IMR-90 (cell line): ENCODE data around the gene A3GALT2. TPM values are rescaled to one million over a fixed set of nuclear protein-coding genes. Genes with fewer than 3 reads are reported as not detected.

Experiments
- ATAC-seq: fragments of 200-7000 bp; cut with Tn5 transposase; 2 replicates; pipeline ENCODE4 v1.9.1; 2020; ENCODE audit warnings: low read depth, mild to moderate bottlenecking, moderate library complexity
- BruUV-seq: library from RNA; stranded (reverse); fragments of 400-500 nt; replicated peaks from 2 replicates; lab custom pipeline; 2021; lab: Mats Ljungman, UMichigan
- CTCF ChIA-PET: fragments of 300-600 bp; formaldehyde crosslinking; extraction: SDS; loops from one replicate; lab custom pipeline; 2021; ENCODE audit warnings: antibody characterized with exemption; lab: Yijun Ruan, JAX
- POLR2A ChIA-PET: fragments of 300-600 bp; sonication (Branson Sonifier 250); formaldehyde crosslinking; loops from one replicate; lab custom pipeline; 2022; ENCODE audit warnings: antibody characterized with exemption; ENCODE audit not compliant: unreplicated experiment; lab: Charles Lee
- DNase-seq: peaks from one replicate; pipeline ENCODE4 v3.0.0; 2013
- H2AFZ ChIP-seq: replicated peaks from 2 replicates; pipeline ENCODE3; 2013; ENCODE audit warnings: low read length, mild to moderate bottlenecking; ENCODE audit not compliant: poor library complexity
- H2AK5ac ChIP-seq: 2 replicates; pipeline ENCODE4 v1.6.1; 2013; ENCODE audit warnings: low read depth, low read length, inconsistent platforms
- H2AK9ac ChIP-seq: replicated peaks from 2 replicates; pipeline ENCODE3; 2013; ENCODE audit warnings: mild to moderate bottlenecking, low read depth, low read length, moderate library complexity; ENCODE audit not compliant: poor library complexity
- H2BK120ac ChIP-seq: 2 replicates; pipeline ENCODE4 v1.6.1; 2013; ENCODE audit warnings: low read depth, low read length, inconsistent platforms
- H2BK15ac ChIP-seq: 3 replicates; pipeline ENCODE4 v1.6.1; 2013; ENCODE audit warnings: low read depth, low read length, inconsistent platforms
- H2BK20ac ChIP-seq: 2 replicates; pipeline ENCODE4 v1.6.1; 2013; ENCODE audit warnings: low read depth, mild to moderate bottlenecking, inconsistent platforms, low read length, moderate library complexity
- H2BK5ac ChIP-seq: 2 replicates; pipeline ENCODE4 v1.6.1; 2013; ENCODE audit warnings: mild to moderate bottlenecking, low read depth, low read length, inconsistent platforms; ENCODE audit not compliant: poor library complexity, severe bottlenecking
- H3K14ac ChIP-seq: replicated peaks from 2 replicates; pipeline ENCODE4 v1.6.1; 2013; ENCODE audit warnings: low read depth, low read length, inconsistent platforms
- H3K18ac ChIP-seq: 2 replicates; pipeline ENCODE4 v1.6.1; 2013; ENCODE audit warnings: low read depth, low read length, control low read depth
- H3K23ac ChIP-seq: 2 replicates; pipeline ENCODE4 v1.6.1; 2013; ENCODE audit warnings: low read depth, low read length, inconsistent platforms
- H3K27ac ChIP-seq: 2 replicates; pipeline ENCODE4 v1.5.1; 2013; ENCODE audit warnings: mild to moderate bottlenecking, control low read depth, low read length; ENCODE audit not compliant: insufficient read depth
- H3K27me3 ChIP-seq: 2 replicates; pipeline ENCODE4 v1.6.1; 2013; ENCODE audit warnings: low read length; ENCODE audit not compliant: control insufficient read depth, insufficient read depth
- H3K36me3 ChIP-seq: 2 replicates; pipeline ENCODE4 v1.6.1; 2013; ENCODE audit warnings: low read length, mixed read lengths; ENCODE audit not compliant: control insufficient read depth, insufficient read depth
- H3K4ac ChIP-seq: 2 replicates; pipeline ENCODE4 v1.6.1; 2013; ENCODE audit warnings: low read depth, low read length, inconsistent platforms
- H3K4me1 ChIP-seq: 2 replicates; pipeline ENCODE4 v1.6.1; 2013; ENCODE audit warnings: low read length, mixed read lengths; ENCODE audit not compliant: control insufficient read depth, insufficient read depth
- H3K4me2 ChIP-seq: 2 replicates; pipeline ENCODE4 v1.6.1; 2013; ENCODE audit warnings: low read depth, mild to moderate bottlenecking, control low read depth, low read length, moderate library complexity
- H3K4me3 ChIP-seq: 2 replicates; pipeline ENCODE4 v1.5.1; 2013; ENCODE audit warnings: low read depth, mild to moderate bottlenecking, control low read depth, low read length, moderate library complexity; ENCODE audit not compliant: insufficient read depth
- H3K56ac ChIP-seq: 2 replicates; pipeline ENCODE4 v1.6.1; 2013; ENCODE audit warnings: low read length, inconsistent platforms; ENCODE audit not compliant: insufficient read depth; ENCODE audit errors: extremely low read depth
- H3K79me1 ChIP-seq, 2 experiments: 2 replicates each; pipeline ENCODE4 v1.6.1; 2013; ENCODE audit warnings: low read length in 2 of 2, inconsistent platforms in 1 of 2, low read depth in 1 of 2
- H3K9ac ChIP-seq: 2 replicates; pipeline ENCODE4 v1.6.1; 2013; ENCODE audit warnings: low read depth, low read length, control low read depth
- H3K9me1 ChIP-seq: 2 replicates; pipeline ENCODE4 v1.6.1; 2013; ENCODE audit warnings: low read length, inconsistent platforms; ENCODE audit not compliant: insufficient read depth
- H3K9me3 ChIP-seq: 2 replicates; pipeline ENCODE4 v1.6.1; 2013; ENCODE audit warnings: low read length; ENCODE audit not compliant: control insufficient read depth, insufficient read depth
- H4K20me1 ChIP-seq: 2 replicates; pipeline ENCODE4 v1.6.1; 2013; ENCODE audit warnings: low read length, inconsistent platforms; ENCODE audit not compliant: insufficient read depth
- H4K5ac ChIP-seq: 2 replicates; pipeline ENCODE4 v1.6.1; 2013; ENCODE audit warnings: mild to moderate bottlenecking, low read depth, low read length, control low read depth
- H4K8ac ChIP-seq, 2 experiments: 2 replicates each; pipeline ENCODE4 v1.6.1; 2013; ENCODE audit warnings: low read depth in 2 of 2, low read length in 2 of 2, control low read depth in 1 of 2, inconsistent platforms in 1 of 2
- H4K91ac ChIP-seq: 2 replicates; pipeline ENCODE4 v1.6.1; 2013; ENCODE audit warnings: low read depth, low read length, inconsistent platforms; ENCODE audit not compliant: insufficient read depth
- BHLHE40 ChIP-seq: fragments of 150-350 bp; IDR thresholded peaks from 2 replicates; pipeline ENCODE4 v1.6.1; 2016; ENCODE audit warnings: mild to moderate bottlenecking, low read depth, low read length
- CEBPB ChIP-seq: IDR thresholded peaks from 2 replicates; pipeline ENCODE4 v1.6.1; 2012; ENCODE audit warnings: low read depth, low read length, improper control_type of control experiment
- CHD1 ChIP-seq: IDR thresholded peaks from 2 replicates; pipeline ENCODE4 v1.6.1; 2012; ENCODE audit warnings: low read depth, low read length, improper control_type of control experiment
- CTCF ChIP-seq: conservative IDR thresholded peaks from 2 replicates; pipeline ENCODE4 v1.5.1; 2012; ENCODE audit warnings: mild to moderate bottlenecking, low read depth, low read length, improper control_type of control experiment
- ELK1 ChIP-seq: fragments of 150-350 bp; IDR thresholded peaks from 2 replicates; pipeline ENCODE4 v1.6.1; 2016; ENCODE audit warnings: low read depth, mild to moderate bottlenecking, low read length, moderate library complexity, borderline replicate concordance
- FOS ChIP-seq: fragments of 150-350 bp; IDR thresholded peaks from 2 replicates; pipeline ENCODE4 v1.6.1; 2016; ENCODE audit warnings: low read depth, low read length
- MAFK ChIP-seq: IDR thresholded peaks from 2 replicates; pipeline ENCODE4 v1.6.1; 2012; ENCODE audit warnings: low read depth, low read length, improper control_type of control experiment
- MAZ ChIP-seq: IDR thresholded peaks from 2 replicates; pipeline ENCODE4 v1.6.1; 2012; ENCODE audit warnings: low read depth, mild to moderate bottlenecking, low read length, improper control_type of control experiment, moderate library complexity, borderline replicate concordance
- NFE2L2 ChIP-seq: fragments of 150-350 bp; IDR thresholded peaks from 2 replicates; pipeline ENCODE4 v1.6.1; 2016; ENCODE audit warnings: low read depth, mild to moderate bottlenecking, low read length
- POLR2A ChIP-seq: IDR thresholded peaks from 2 replicates; pipeline ENCODE4 v1.6.1; 2012; ENCODE audit warnings: mild to moderate bottlenecking, low read depth, low read length
- RAD21 ChIP-seq: IDR thresholded peaks from 2 replicates; pipeline ENCODE4 v1.6.1; 2012; ENCODE audit warnings: low read length, improper control_type of control experiment
- RCOR1 ChIP-seq: IDR thresholded peaks from 2 replicates; pipeline ENCODE4 v1.6.1; 2012; ENCODE audit warnings: mild to moderate bottlenecking, low read length, improper control_type of control experiment; ENCODE audit not compliant: insufficient replicate concordance
- RFX5 ChIP-seq: IDR thresholded peaks from 2 replicates; pipeline ENCODE4 v1.8.0; 2012; ENCODE audit warnings: low read depth, mild to moderate bottlenecking, low read length, moderate library complexity
- SMC3 ChIP-seq: fragments of 150-350 bp; IDR thresholded peaks from 2 replicates; pipeline ENCODE4 v1.6.1; 2016; ENCODE audit warnings: low read depth, mild to moderate bottlenecking, antibody characterized with exemption, low read length, moderate library complexity
- WGBS, 2 experiments: methylation state at CpG; one replicate each; pipeline versions ENCODE4 v1.1.5 to v1.1.7; 2013; ENCODE audit warnings: missing lambda C conversion rate in 2 of 2; ENCODE audit not compliant: insufficient read length in 1 of 2; ENCODE audit errors: extremely low coverage in 2 of 2; 5-methylcytosine and 5-hydroxymethylcytosine counted together
- dilution Hi-C: fragments of 300-500 bp; cut with HindIII; formaldehyde crosslinking; loops from one replicate; pipeline ENCODE4 v1.14.3; 2018; ENCODE audit warnings: low sequenced_read_pairs; ENCODE audit not compliant: unreplicated experiment
- in situ Hi-C: fragments of 300-500 bp; cut with MboI; formaldehyde crosslinking; loops from 3 replicates; pipeline ENCODE4 v1.14.3; 2019; ENCODE audit warnings: low sequenced_read_pairs, inconsistent platforms, mixed read lengths
- intact Hi-C: fragments of 100-400 bp; cut with micrococcal nuclease; formaldehyde crosslinking; loops from 2 replicates; pipeline ENCODE4 v1.10.0; 2022
- polyA plus RNA-seq, 3 experiments: library from polyadenylated mRNA; depleted of rRNA; stranded (reverse); fragments of >200 nt; gene quantifications; 2 replicates each; pipeline ENCODE4 v1.2.3, GENCODE V29; 2012; ENCODE audit warnings: low replicate concordance in 1 of 3
- total RNA-seq: library from RNA; depleted of rRNA; stranded (reverse); fragments of >200 nt; gene quantifications from 2 replicates; pipeline ENCODE4 v1.2.3, GENCODE V29; 2012

A3GALT2 gene
- total and polyA plus RNA-seq, 2 of the 4 experiments (the other 2 are of a cell fraction): not detected

GRCh38 chr1:33349778-33350610 is 29.1 kb upstream of the A3GALT2 start:
- H2AK5ac ChIP-seq: peak overlapping the region; percentile 95
- peak overlapping the region; percentile 90 for H3K9ac ChIP-seq
- WGBS, 2 experiments: 2% methylated on average over 24 of the region's 104 CpGs; no CpG with 5 or more reads in 1 of the 2 experiments
- peaks cover 16% of the 10 kb centered on the region for H3K36me3 ChIP-seq
- H3K27ac ChIP-seq: peak overlapping the region; percentile 86
- BruUV-seq: no TSS peak
- H3K27me3 ChIP-seq: no peaks in the 10 kb centered on the region
- peak overlapping the region; percentile 98 for H3K4me3 ChIP-seq
- peak overlapping the region; percentile 84 for H2AK9ac ChIP-seq
- no peaks in the 10 kb centered on the region for H3K9me3 ChIP-seq
- in situ Hi-C loops: no loop called here
- H3K9me1 ChIP-seq: peaks cover 3% of the 10 kb centered on the region; the same call in 1 of the 2 replicates
- intact Hi-C loops: loop anchor here (5.0 kb wide), 1 partner anchor 53 kb away; no protein-coding TSS in a partner anchor
- peak overlapping the region; percentile 72; the same call in 2 of the 3 replicates for H2BK15ac ChIP-seq
- H2BK120ac ChIP-seq: peak overlapping the region; percentile 67
- ChIA-PET POLR2A (interaction anchor here (0.6 kb wide), 2 partner anchors 27 to 41 kb away, joined by 6 to 15 read pairs; no protein-coding TSS in a partner anchor), CTCF (no interaction called here)
- H3K4me1 ChIP-seq: peaks cover 10% of the 10 kb centered on the region
- H3K79me1 ChIP-seq: peaks cover 6 to 28% of the 10 kb centered on the region in 2 experiments
- H4K91ac ChIP-seq: peak overlapping the region; percentile 95
- H2BK5ac ChIP-seq: peak overlapping the region; percentile 99
- peak overlapping the region; percentile 95 for H3K14ac ChIP-seq
- H4K5ac ChIP-seq: peak overlapping the region; percentile 90
- H3K56ac ChIP-seq: peak overlapping the region; percentile 64
- dilution Hi-C loops: no loop called here
- peak; percentile 72 for DNase-seq
- peaks cover 26% of the 10 kb centered on the region for H4K20me1 ChIP-seq
- peak overlapping the region; percentile 95 for H2AFZ ChIP-seq
- peak; percentile 82 for ATAC-seq
- peak overlapping the region; percentile 98 for H3K23ac ChIP-seq
- peak overlapping the region; percentile 86 to 96 for H4K8ac ChIP-seq
- H3K4ac ChIP-seq: peak overlapping the region; percentile 96
- H3K4me2 ChIP-seq: peak overlapping the region; percentile 85
- peak overlapping the region; percentile 86 for H3K18ac ChIP-seq
- H2BK20ac ChIP-seq: peak overlapping the region; percentile 46; the same call in 1 of the 2 replicates
- TF ChIP-seq SMC3: no peak
- no peak for TF ChIP-seq CTCF
- TF ChIP-seq ELK1: no peak
- peak; percentile 36; the same call in 1 of the 2 replicates for TF ChIP-seq MAZ
- TF ChIP-seq CEBPB: no peak
- TF ChIP-seq BHLHE40: no peak; the same call in 1 of the 2 replicates
- TF ChIP-seq RCOR1: no peak
- TF ChIP-seq CHD1: no peak
- no peak for TF ChIP-seq RAD21
- TF ChIP-seq POLR2A: peak; percentile 71; the same call in 1 of the 2 replicates
- TF ChIP-seq FOS: no peak
- no peak for TF ChIP-seq RFX5
- TF ChIP-seq MAFK: no peak
- no peak for TF ChIP-seq NFE2L2
